ENCODE measurements around the gene OTULIN. TPM values are rescaled to one million over a fixed set of nuclear protein-coding genes. Genes with fewer than 3 reads are reported as not detected.

The OTULIN gene
- total RNA-seq, 5 donors from 2014 or later (not counting 1 experiment from before 2014, with no cell fraction given) = 57.6 to 67.1 (median 61.2) TPM

- peaks cover 91 to 99% (median 97%) of the 10 kb centered on the region in 3 donors for H3K4me1 Mint-ChIP-seq
- H3K9me3 Mint-ChIP-seq = no peaks in the 10 kb centered on the region
- ATAC-seq (replicated peaks in 1 of 4) (no peak), DNase-seq (peak in 1 of 35 experiments; percentile 25)
- ChIA-PET CTCF (interaction anchor here (0.8 to 1.5 kb wide), 4 partner anchors 13 to 323 kb away, joined by 3 to 5 read pairs (median 3); no protein-coding TSS in a partner anchor), POLR2A (interaction anchor here in 1 of 2 donors (0.6 kb wide), 1 partner anchor 336 kb away, joined by 3 read pairs; no protein-coding TSS in a partner anchor)
- peaks cover 16% of the 10 kb centered on the region for H3K36me3 Mint-ChIP-seq
- no peak overlapping the region for H3K27ac ChIP-seq (ENCODE audit: low read length)
- H3K4me3 ChIP-seq (ENCODE audit: control insufficient read depth in 1 of 2, extremely low read depth in 1 of 2, low read length in 1 of 2) = no peak overlapping the region
- peak overlapping the region; percentile 14 to 31 for H3K27ac Mint-ChIP-seq
- H3K4me3 Mint-ChIP-seq = no peak overlapping the region
- H3K27me3 Mint-ChIP-seq = no peaks in the 10 kb centered on the region
- H3K9me3 ChIP-seq = no peaks in the 10 kb centered on the region
- no peaks in the 10 kb centered on the region for H3K27me3 ChIP-seq (replicated peaks in 1 of 2; ENCODE audit: control insufficient read depth in 2 of 2, extremely low read depth in 1 of 2, insufficient read depth in 2 of 2, low read length in 1 of 2)
- no CpG with 5 or more reads among the region's 1 CpG for WGBS (ENCODE audit: insufficient coverage)
- no peaks in the 10 kb centered on the region for H3K36me3 ChIP-seq (ENCODE audit: control insufficient read depth in 2 of 2, extremely low read depth in 1 of 2, insufficient read depth in 1 of 2, low read length in 1 of 2)
- H3K4me1 ChIP-seq (ENCODE audit: control insufficient read depth in 1 of 2, extremely low read depth in 1 of 2, insufficient read depth in 2 of 2, low read length in 2 of 2) = peaks cover 4 to 63% of the 10 kb centered on the region in 2 experiments
Measured at GRCh38 chr5:14669975-14670374, 5.5 kb downstream of the OTULIN start.

- Histone ChIP-seq H3K27ac (ENCODE audit: low read length) (peak overlapping the region; percentile 20), H3K4me3 (ENCODE audit: control insufficient read depth in 1 of 2, extremely low read depth in 1 of 2, low read length in 1 of 2) (no peak overlapping the region), H3K36me3 (ENCODE audit: control insufficient read depth in 2 of 2, extremely low read depth in 1 of 2, insufficient read depth in 1 of 2, low read length in 1 of 2) (no peaks in the 10 kb centered on the region), H3K9me3 (no peaks in the 10 kb centered on the region), H3K4me1 (ENCODE audit: control insufficient read depth in 1 of 2, extremely low read depth in 1 of 2, insufficient read depth in 2 of 2, low read length in 2 of 2) (peaks cover 12 to 69% of the 10 kb centered on the region in 2 experiments), H3K27me3 (replicated peaks in 1 of 2; ENCODE audit: control insufficient read depth in 2 of 2, extremely low read depth in 1 of 2, insufficient read depth in 2 of 2, low read length in 1 of 2) (no peaks in the 10 kb centered on the region)
- CTCF ChIA-PET = interaction anchor here in 1 of 2 donors (1.0 kb wide), 1 partner anchor 57 kb away, joined by 3 read pairs; no protein-coding TSS in a partner anchor
- Mint-ChIP-seq H3K4me3 (peak overlapping the region; percentile 39 to 55 (median 40)), H3K27me3 (no peaks in the 10 kb centered on the region), H3K27ac (peak overlapping the region; percentile 85 to 88), H3K4me1 (peaks cover 93 to 100% (median 98%) of the 10 kb centered on the region in 3 donors), H3K9me3 (no peaks in the 10 kb centered on the region), H3K36me3 (peaks cover 20% of the 10 kb centered on the region)
- no CpG with 5 or more reads among the region's 2 CpGs for WGBS (ENCODE audit: insufficient coverage)
- DNase-seq (peak in 1 of 35 experiments; percentile 65), ATAC-seq (replicated peaks in 1 of 4) (peak in 1 of 4 experiments; percentile 56)
- POLR2A ChIA-PET = no interaction called here
Measured at GRCh38 chr5:14671414-14671813, 6.9 kb downstream of the OTULIN start.

GRCh38 chr5:14672082-14672481 lies 7.6 kb downstream of the OTULIN start:
- H3K27me3 Mint-ChIP-seq = no peaks in the 10 kb centered on the region
- DNase-seq (no peak), ATAC-seq (replicated peaks in 1 of 4) (no peak)
- H3K27me3 ChIP-seq (replicated peaks in 1 of 2; ENCODE audit: control insufficient read depth in 2 of 2, extremely low read depth in 1 of 2, insufficient read depth in 2 of 2, low read length in 1 of 2) = no peaks in the 10 kb centered on the region
- no peaks in the 10 kb centered on the region for H3K9me3 Mint-ChIP-seq
- H3K36me3 ChIP-seq (ENCODE audit: control insufficient read depth in 2 of 2, extremely low read depth in 1 of 2, insufficient read depth in 1 of 2, low read length in 1 of 2) = no peaks in the 10 kb centered on the region
- no peak overlapping the region for H3K4me3 ChIP-seq (ENCODE audit: control insufficient read depth in 1 of 2, extremely low read depth in 1 of 2, low read length in 1 of 2)
- WGBS (ENCODE audit: insufficient coverage) = 34% methylated on average over 2 of the region's 4 CpGs
- H3K4me3 Mint-ChIP-seq = peak overlapping the region; percentile 5 to 55 (median 6)
- peak overlapping the region; percentile 37 to 78 for H3K27ac Mint-ChIP-seq
- peaks cover 92 to 97% (median 96%) of the 10 kb centered on the region in 3 donors for H3K4me1 Mint-ChIP-seq
- peaks cover 20% of the 10 kb centered on the region for H3K36me3 Mint-ChIP-seq
- H3K4me1 ChIP-seq (ENCODE audit: control insufficient read depth in 1 of 2, extremely low read depth in 1 of 2, insufficient read depth in 2 of 2, low read length in 2 of 2) = peaks cover 12 to 66% of the 10 kb centered on the region in 2 experiments
- ChIA-PET POLR2A (no interaction called here), CTCF (interaction anchor here (1.0 to 1.7 kb wide), 3 partner anchors 13 to 56 kb away, joined by 3 to 6 read pairs (median 5); no protein-coding TSS in a partner anchor)
- H3K9me3 ChIP-seq = no peaks in the 10 kb centered on the region
- H3K27ac ChIP-seq (ENCODE audit: low read length) = peak overlapping the region; percentile 20

- WGBS (ENCODE audit: insufficient coverage) = 100% methylated on average over 2 of the region's 9 CpGs
- no peak overlapping the region for H3K27ac ChIP-seq (ENCODE audit: low read length)
- H3K36me3 ChIP-seq (ENCODE audit: control insufficient read depth in 2 of 2, extremely low read depth in 1 of 2, insufficient read depth in 1 of 2, low read length in 1 of 2) = no peaks in the 10 kb centered on the region
- H3K4me1 ChIP-seq (ENCODE audit: control insufficient read depth in 1 of 2, extremely low read depth in 1 of 2, insufficient read depth in 2 of 2, low read length in 2 of 2) = peaks cover 12 to 59% of the 10 kb centered on the region in 2 experiments
- no peaks in the 10 kb centered on the region for H3K9me3 Mint-ChIP-seq
- no peak for ATAC-seq (replicated peaks in 1 of 4)
- no peaks in the 10 kb centered on the region for H3K27me3 ChIP-seq (replicated peaks in 1 of 2; ENCODE audit: control insufficient read depth in 2 of 2, extremely low read depth in 1 of 2, insufficient read depth in 2 of 2, low read length in 1 of 2)
- H3K4me3 ChIP-seq (ENCODE audit: control insufficient read depth in 1 of 2, extremely low read depth in 1 of 2, low read length in 1 of 2) = no peak overlapping the region
- POLR2A ChIA-PET = interaction anchor here (0.5 to 1.4 kb wide), 2 partner anchors 10 to 12 kb away, joined by 3 to 7 read pairs; no protein-coding TSS in a partner anchor
- H3K27me3 Mint-ChIP-seq = no peaks in the 10 kb centered on the region
- H3K27ac Mint-ChIP-seq = peak overlapping the region; percentile 64 to 78
- CTCF ChIA-PET = interaction anchor here (1.2 to 1.7 kb wide), 3 partner anchors 12 to 54 kb away, joined by 3 to 6 read pairs (median 5); no protein-coding TSS in a partner anchor
- peaks cover 20% of the 10 kb centered on the region for H3K36me3 Mint-ChIP-seq
- no peaks in the 10 kb centered on the region for H3K9me3 ChIP-seq
- DNase-seq = no peak
- H3K4me3 Mint-ChIP-seq = peak overlapping the region in 2 of 3 donors; percentile 17 to 55
- H3K4me1 Mint-ChIP-seq = peaks cover 90 to 95% (median 91%) of the 10 kb centered on the region in 3 donors
Measured at GRCh38 chr5:14672484-14673394, 8.2 kb downstream of the OTULIN start.

- peaks cover 12 to 53% of the 10 kb centered on the region in 2 experiments for H3K4me1 ChIP-seq (ENCODE audit: control insufficient read depth in 1 of 2, extremely low read depth in 1 of 2, insufficient read depth in 2 of 2, low read length in 2 of 2)
- H3K4me3 Mint-ChIP-seq = no peak overlapping the region
- H3K9me3 Mint-ChIP-seq = no peaks in the 10 kb centered on the region
- H3K27me3 ChIP-seq (replicated peaks in 1 of 2; ENCODE audit: control insufficient read depth in 2 of 2, extremely low read depth in 1 of 2, insufficient read depth in 2 of 2, low read length in 1 of 2) = no peaks in the 10 kb centered on the region
- H3K36me3 Mint-ChIP-seq = peaks cover 25% of the 10 kb centered on the region
- peaks cover 0 to 4% of the 10 kb centered on the region in 2 donors for H3K36me3 ChIP-seq (ENCODE audit: control insufficient read depth in 2 of 2, extremely low read depth in 1 of 2, insufficient read depth in 1 of 2, low read length in 1 of 2)
- no peaks in the 10 kb centered on the region for H3K27me3 Mint-ChIP-seq
- no peaks in the 10 kb centered on the region for H3K9me3 ChIP-seq
- no peak overlapping the region for H3K4me3 ChIP-seq (ENCODE audit: control insufficient read depth in 1 of 2, extremely low read depth in 1 of 2, low read length in 1 of 2)
- peak overlapping the region; percentile 76 to 78 for H3K27ac Mint-ChIP-seq
- no peak for DNase-seq
- no peak overlapping the region for H3K27ac ChIP-seq (ENCODE audit: low read length)
- no peak for ATAC-seq (replicated peaks in 1 of 4)
- POLR2A ChIA-PET = interaction anchor here (0.5 to 1.4 kb wide), 2 partner anchors 9 to 13 kb away, joined by 3 to 7 read pairs; no protein-coding TSS in a partner anchor
- 65% methylated on average over 2 of the region's 3 CpGs for WGBS (ENCODE audit: insufficient coverage)
- CTCF ChIA-PET = interaction anchor here (1.2 to 1.7 kb wide), 3 partner anchors 12 to 54 kb away, joined by 3 to 6 read pairs (median 5); no protein-coding TSS in a partner anchor
- H3K4me1 Mint-ChIP-seq = peaks cover 89 to 95% (median 91%) of the 10 kb centered on the region in 3 donors
Measured at GRCh38 chr5:14673443-14673842, 8.9 kb downstream of the OTULIN start.
